Endodermal cell (in vitro differentiated cells): ENCODE results near the gene DSCAML1. TPM values are rescaled to one million over a fixed set of nuclear protein-coding genes. Genes with fewer than 3 reads are reported as not detected.

Experiments
- DNase-seq: peaks from one replicate; pipeline ENCODE4 v3.0.0-alpha.2; 2017
- H3K27ac ChIP-seq: 2 replicates; pipeline ENCODE4 v1.5.1; 2013; ENCODE audit warnings: mild to moderate bottlenecking, low read depth, low read length, moderate library complexity
- H3K27me3 ChIP-seq: 2 replicates; pipeline ENCODE4 v1.6.1; 2013; ENCODE audit warnings: mild to moderate bottlenecking, low read length, moderate library complexity; ENCODE audit not compliant: insufficient read depth, control insufficient read depth, poor library complexity, severe bottlenecking
- H3K36me3 ChIP-seq: 2 replicates; pipeline ENCODE4 v1.7.0; 2013; ENCODE audit warnings: mild to moderate bottlenecking, low read length, moderate library complexity; ENCODE audit not compliant: control insufficient read depth, insufficient read depth
- H3K4me1 ChIP-seq: one replicate; pipeline ENCODE4 v1.7.0; 2013; ENCODE audit warnings: low read length; ENCODE audit not compliant: control insufficient read depth, insufficient read depth
- H3K4me3 ChIP-seq: 2 replicates; pipeline ENCODE4 v1.5.1; 2013; ENCODE audit warnings: mild to moderate bottlenecking, low read length, moderate library complexity
- H3K9ac ChIP-seq: 2 replicates; pipeline ENCODE4 v1.6.1; 2013; ENCODE audit warnings: mild to moderate bottlenecking, low read length, moderate library complexity; ENCODE audit not compliant: poor library complexity, severe bottlenecking; ENCODE audit errors: extremely low read depth
- H3K9me3 ChIP-seq: 2 replicates; pipeline ENCODE4 v1.6.1; 2013; ENCODE audit warnings: mild to moderate bottlenecking, low read length, moderate library complexity; ENCODE audit not compliant: control insufficient read depth
- H3K27ac Mint-ChIP-seq: 2 replicates; pipeline ENCODE4 v1.8.0; 2020; ENCODE audit warnings: mixed read lengths
- H3K27me3 Mint-ChIP-seq: 2 replicates; pipeline ENCODE4 v1.8.0; 2021; ENCODE audit warnings: mild to moderate bottlenecking, mixed read lengths; ENCODE audit not compliant: insufficient read depth
- H3K36me3 Mint-ChIP-seq: 2 replicates; pipeline ENCODE4 v1.8.0; 2020; ENCODE audit warnings: low read depth, mixed read lengths
- H3K4me1 Mint-ChIP-seq: 2 replicates; pipeline ENCODE4 v1.8.0; 2020; ENCODE audit warnings: mixed read lengths
- H3K4me3 Mint-ChIP-seq: 2 replicates; pipeline ENCODE4 v1.8.0; 2020; ENCODE audit warnings: mild to moderate bottlenecking, moderate library complexity, mixed read lengths
- H3K9me3 Mint-ChIP-seq: 2 replicates; pipeline ENCODE4 v1.8.0; 2020; ENCODE audit warnings: mild to moderate bottlenecking, mixed read lengths
- CTCF ChIP-seq: fragments of 200-600 bp; sonication (generic); conservative IDR thresholded peaks from 2 replicates; pipeline ENCODE4 v1.5.0; 2021; ENCODE audit warnings: antibody characterized with exemption, mild to moderate bottlenecking
- WGBS, 2 experiments: methylation state at CpG; one replicate each; pipeline versions ENCODE4 v1.1.5 to v1.1.7; 2013; ENCODE audit warnings: missing lambda C conversion rate in 2 of 2, mixed read lengths in 1 of 2; ENCODE audit not compliant: insufficient coverage in 1 of 2, insufficient read length in 1 of 2; 5-methylcytosine and 5-hydroxymethylcytosine counted together
- total RNA-seq, 2 donors: library from RNA; stranded (reverse); fragmentation: NEBNext Ultra II Directional in 1 of 2; extraction: Animal tissue kit (Norgen Biotek cat#: 25700) in 1 of 2; gene quantifications; 2 replicates in 1 of 2; 3 replicates in 1 of 2; pipeline ENCODE4 v1.2.1, GENCODE V29; 2021

DSCAML1 gene
- total RNA-seq, 2 donors from 2014 or later, result 5.6 to 10.9 TPM

- H3K9ac ChIP-seq, result no peak overlapping the region
- Mint-ChIP-seq H3K4me1 (peaks cover 68% of the 10 kb centered on the region), H3K27me3 (peaks cover 2% of the 10 kb centered on the region), H3K27ac (peak overlapping the region; percentile 39), H3K9me3 (no peaks in the 10 kb centered on the region), H3K4me3 (peak overlapping the region; percentile 3), H3K36me3 (no peaks in the 10 kb centered on the region)
- H3K27ac ChIP-seq, result no peak overlapping the region
- H3K4me1 ChIP-seq, result peaks cover 26% of the 10 kb centered on the region
- DNase-seq, result peak; percentile 97
- no peaks in the 10 kb centered on the region for H3K9me3 ChIP-seq
- TF ChIP-seq CTCF, result peak; percentile 85
- H3K4me3 ChIP-seq, result no peak overlapping the region
- 63 to 75% methylated on average over 4 to 10 of the region's 10 CpGs for WGBS, 2 experiments
- H3K27me3 ChIP-seq, result no peaks in the 10 kb centered on the region
- no peaks in the 10 kb centered on the region for H3K36me3 ChIP-seq
Measured at GRCh38 chr11:117819096-117820040, 22.4 kb upstream of the DSCAML1 start.

- Mint-ChIP-seq H3K4me3 (no peak overlapping the region), H3K27me3 (no peaks in the 10 kb centered on the region), H3K9me3 (no peaks in the 10 kb centered on the region), H3K4me1 (peaks cover 69% of the 10 kb centered on the region), H3K27ac (peak overlapping the region; percentile 98), H3K36me3 (no peaks in the 10 kb centered on the region)
- Histone ChIP-seq H3K4me1 (peaks cover 26% of the 10 kb centered on the region), H3K9ac (no peak overlapping the region), H3K27me3 (no peaks in the 10 kb centered on the region), H3K36me3 (no peaks in the 10 kb centered on the region), H3K9me3 (no peaks in the 10 kb centered on the region), H3K4me3 (no peak overlapping the region), H3K27ac (no peak overlapping the region)
- WGBS, 2 experiments, result 63 to 64% methylated on average over 2 to 9 of the region's 9 CpGs
- DNase-seq, result no peak
- peak; percentile 9 for TF ChIP-seq CTCF
Measured at GRCh38 chr11:117818041-117818873, 21.2 kb upstream of the DSCAML1 start.

GRCh38 chr11:117817368-117818040, 20.5 kb upstream of the DSCAML1 start:
- Mint-ChIP-seq H3K36me3 (no peaks in the 10 kb centered on the region), H3K4me3 (peak overlapping the region; percentile 64), H3K27ac (peak overlapping the region; percentile 98), H3K9me3 (no peaks in the 10 kb centered on the region), H3K4me1 (peaks cover 71% of the 10 kb centered on the region), H3K27me3 (no peaks in the 10 kb centered on the region)
- peak overlapping the region; percentile 47 for H3K4me3 ChIP-seq
- no peaks in the 10 kb centered on the region for H3K9me3 ChIP-seq
- no peaks in the 10 kb centered on the region for H3K27me3 ChIP-seq
- peak; percentile 100 for TF ChIP-seq CTCF
- 6 to 15% methylated on average over 14 to 19 of the region's 19 CpGs for WGBS, 2 experiments
- no peaks in the 10 kb centered on the region for H3K36me3 ChIP-seq
- DNase-seq, result peak; percentile 97
- H3K9ac ChIP-seq, result peak overlapping the region; percentile 34
- no peak overlapping the region for H3K27ac ChIP-seq
- H3K4me1 ChIP-seq, result peaks cover 22% of the 10 kb centered on the region
